GM23338 (cell line): ENCODE measurements around the gene FKBP5. TPM values are rescaled to one million over a fixed set of nuclear protein-coding genes. Genes with fewer than 3 reads are reported as not detected.

Source experiments
- ATAC-seq: fragments of 200-7000 bp; cut with Tn5 transposase; 3 replicates; pipeline ENCODE4 v1.9.1; 2020
- DNase-seq: peaks from one replicate; pipeline ENCODE4 v3.0.0-alpha.2; 2015; ENCODE audit warnings: low spot score
- H2AFZ ChIP-seq: fragments of 200-600 bp; sonication (generic); 2 replicates; pipeline ENCODE4 v1.8.0; 2016; ENCODE audit warnings: antibody characterized with exemption, mild to moderate bottlenecking, moderate library complexity
- H3F3A ChIP-seq: fragments of 200-600 bp; sonication (generic); replicated peaks from 2 replicates; pipeline ENCODE4 v1.8.0; 2017; ENCODE audit warnings: antibody characterized with exemption, mixed run types, low read depth
- H3K27ac ChIP-seq: fragments of 200-600 bp; sonication (generic); 2 replicates; pipeline ENCODE4 v1.6.1; 2016; ENCODE audit warnings: low read depth
- H3K27me3 ChIP-seq: fragments of 200-600 bp; sonication (generic); 2 replicates; pipeline ENCODE4 v1.8.0; 2016; ENCODE audit warnings: mild to moderate bottlenecking, mixed run types, moderate library complexity; ENCODE audit not compliant: insufficient read depth
- H3K36me3 ChIP-seq: fragments of 200-600 bp; sonication (generic); 2 replicates; pipeline ENCODE4 v1.8.0; 2016; ENCODE audit warnings: mild to moderate bottlenecking; ENCODE audit not compliant: insufficient read depth
- H3K4me1 ChIP-seq: fragments of 200-600 bp; sonication (generic); 2 replicates; pipeline ENCODE4 v1.8.0; 2016; ENCODE audit warnings: mild to moderate bottlenecking, moderate library complexity; ENCODE audit not compliant: insufficient read depth
- H3K4me2 ChIP-seq: fragments of 200-600 bp; sonication (generic); 2 replicates; pipeline ENCODE4 v1.7.1; 2017; ENCODE audit warnings: mixed run types
- H3K4me3 ChIP-seq: fragments of 200-600 bp; sonication (generic); 2 replicates; pipeline ENCODE4 v1.6.1; 2016; ENCODE audit warnings: mixed run types
- H3K79me2 ChIP-seq: fragments of 200-600 bp; sonication (generic); replicated peaks from 2 replicates; pipeline ENCODE4 v1.8.0; 2017; ENCODE audit warnings: mild to moderate bottlenecking; ENCODE audit not compliant: insufficient read depth
- H3K9me2 ChIP-seq: fragments of 200-600 bp; sonication (generic); 2 replicates; pipeline ENCODE4 v1.8.0; 2017; ENCODE audit not compliant: insufficient read depth
- H4K20me1 ChIP-seq: fragments of 200-600 bp; sonication (generic); replicated peaks from 2 replicates; pipeline ENCODE4 v1.8.0; 2017; ENCODE audit warnings: mild to moderate bottlenecking; ENCODE audit not compliant: insufficient read depth
- H3K27ac Mint-ChIP-seq: 2 replicates; pipeline ENCODE4 v1.8.0; 2020; ENCODE audit warnings: inconsistent platforms, mild to moderate bottlenecking, moderate library complexity, mixed read lengths
- H3K27me3 Mint-ChIP-seq: 3 replicates; pipeline ENCODE4 v1.8.0; 2022; ENCODE audit warnings: low read depth, mild to moderate bottlenecking, moderate library complexity, mixed read lengths, inconsistent platforms; ENCODE audit not compliant: insufficient read depth, poor library complexity
- H3K36me3 Mint-ChIP-seq: 3 replicates; pipeline ENCODE4 v1.8.0; 2021; ENCODE audit warnings: low read depth, mild to moderate bottlenecking, inconsistent platforms, moderate library complexity, mixed read lengths
- H3K4me1 Mint-ChIP-seq: 3 replicates; pipeline ENCODE4 v1.8.0; 2020; ENCODE audit warnings: mild to moderate bottlenecking, inconsistent platforms, mixed read lengths
- H3K4me3 Mint-ChIP-seq: 3 replicates; pipeline ENCODE4 v1.8.0; 2021; ENCODE audit warnings: moderate library complexity, mild to moderate bottlenecking, inconsistent platforms, mixed read lengths
- H3K9me3 Mint-ChIP-seq: 3 replicates; pipeline ENCODE4 v1.8.0; 2020; ENCODE audit warnings: moderate library complexity, mild to moderate bottlenecking, inconsistent platforms, mixed read lengths
- CREB1 ChIP-seq: fragments of 250-450 bp; sonication (Bioruptor Pico); IDR thresholded peaks from 2 replicates; pipeline ENCODE4 v1.5.0; 2020; ENCODE audit warnings: low read depth, mild to moderate bottlenecking, moderate library complexity
- CTCF ChIP-seq, 2 experiments: fragments of 200-600 bp in 1 of 2; sonication (generic) in 1 of 2; conservative IDR thresholded peaks; 2 replicates each; pipeline versions ENCODE4 v1.5.1 to v1.6.1; 2016 to 2017; ENCODE audit warnings: antibody characterized with exemption in 2 of 2, low read depth in 2 of 2, mild to moderate bottlenecking in 2 of 2, moderate library complexity in 1 of 2
- ETS1 ChIP-seq: IDR thresholded peaks from 2 replicates; pipeline ENCODE4 v1.6.1; 2016; ENCODE audit warnings: antibody characterized with exemption
- EZH2 ChIP-seq: fragments of 200-600 bp; sonication (generic); IDR thresholded peaks from one replicate; pipeline ENCODE4 v1.8.0; 2017; ENCODE audit warnings: antibody characterized with exemption, mild to moderate bottlenecking, low read depth; ENCODE audit not compliant: unreplicated experiment
- EZH2phosphoT487 ChIP-seq: fragments of 200-600 bp; sonication (generic); IDR thresholded peaks from one replicate; pipeline ENCODE4 v1.8.1; 2018; ENCODE audit warnings: antibody characterized with exemption; ENCODE audit not compliant: unreplicated experiment
- JUNB ChIP-seq: IDR thresholded peaks from one replicate; pipeline ENCODE4 v1.6.1; 2016; ENCODE audit warnings: antibody characterized with exemption; ENCODE audit not compliant: unreplicated experiment
- NANOG ChIP-seq: IDR thresholded peaks from 2 replicates; pipeline ENCODE4 v1.6.1; 2016; ENCODE audit warnings: antibody characterized with exemption, borderline replicate concordance
- POLR2AphosphoS5 ChIP-seq: IDR thresholded peaks from 2 replicates; pipeline ENCODE4 v1.6.1; 2016; ENCODE audit warnings: antibody characterized with exemption, low read depth
- REST ChIP-seq: IDR thresholded peaks from one replicate; pipeline ENCODE4 v1.6.1; 2018; ENCODE audit warnings: antibody characterized with exemption; ENCODE audit not compliant: unreplicated experiment
- STAT1 ChIP-seq: IDR thresholded peaks from one replicate; pipeline ENCODE4 v1.6.1; 2016; ENCODE audit warnings: antibody characterized with exemption; ENCODE audit not compliant: unreplicated experiment
- ZNF114 ChIP-seq: fragments of 250-450 bp; sonication (Bioruptor Pico); IDR thresholded peaks from 2 replicates; pipeline ENCODE4 v1.5.0; 2020; ENCODE audit warnings: mild to moderate bottlenecking, moderate library complexity
- ZNF331 ChIP-seq: fragments of 250-450 bp; sonication (Bioruptor Pico); IDR thresholded peaks from 2 replicates; pipeline ENCODE4 v1.5.0; 2020; ENCODE audit warnings: low read depth, mild to moderate bottlenecking, moderate library complexity
- ZNF462 ChIP-seq: fragments of 250-450 bp; sonication (Bioruptor Pico); IDR thresholded peaks from 2 replicates; pipeline ENCODE4 v1.5.0; 2020; ENCODE audit warnings: mild to moderate bottlenecking, moderate library complexity
- polyA plus RNA-seq: library from polyadenylated mRNA; unstranded; fragments of >200 nt; fragmentation: Nextera tagmentation; extraction: Ambion mirVana; gene quantifications from 2 replicates; pipeline ENCODE4 v1.2.1, GENCODE V29; 2016
- total RNA-seq: library from RNA; depleted of rRNA; stranded (reverse); fragments of >200 nt; shearing (Covaris generic); gene quantifications from 2 replicates; pipeline ENCODE4 v1.2.3, GENCODE V29; 2014

FKBP5 gene
- total and polyA plus RNA-seq, 2 experiments from 2014 or later = 19.8 to 28.6 TPM

DNA sequence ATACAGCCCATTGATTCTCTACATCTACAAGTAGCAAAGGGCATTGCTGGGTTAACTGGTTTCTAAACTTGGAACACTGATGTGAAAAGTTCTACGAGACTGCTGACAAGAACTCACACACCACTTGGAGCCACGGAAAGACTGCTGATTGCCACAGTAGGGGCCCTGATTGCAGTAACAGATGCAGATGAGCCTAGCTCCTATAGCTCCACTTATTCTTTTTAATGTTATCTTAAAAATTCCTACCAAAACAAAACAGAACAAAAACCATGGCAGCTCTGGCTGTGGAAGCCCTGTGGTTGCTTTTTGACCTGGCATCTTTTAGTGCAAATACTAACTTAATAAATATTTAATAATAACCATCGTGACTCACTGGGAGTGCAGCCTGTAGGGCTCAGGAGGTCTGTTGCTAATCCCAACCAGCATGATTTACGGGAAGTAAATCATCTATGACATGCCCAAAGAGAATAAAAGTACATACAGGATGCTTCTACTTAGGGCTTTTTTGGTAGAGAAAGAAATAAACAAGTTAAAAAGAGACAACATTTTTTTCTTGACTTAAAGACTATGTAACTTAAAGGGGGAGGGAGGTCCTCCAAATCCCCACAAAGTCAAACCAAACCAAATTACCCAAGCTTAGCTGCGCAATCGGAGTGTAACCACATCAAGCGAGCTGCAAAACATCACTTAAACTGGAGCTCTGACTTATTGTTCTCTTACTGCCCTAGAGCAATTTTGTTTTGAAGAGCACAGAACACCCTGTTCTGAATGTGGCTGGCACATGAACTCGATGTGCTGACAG, 87.2 kb downstream of the FKBP5 start:
- peaks cover 11% of the 10 kb centered on the region; the same call in 2 of the 3 replicates for H3K36me3 Mint-ChIP-seq
- H3K27ac ChIP-seq = peak overlapping the region; percentile 16

More for the DNA sequence above, 87.2 kb downstream of the FKBP5 start:
- Histone ChIP-seq H3K4me1 (peaks cover 20% of the 10 kb centered on the region), H3K4me2 (peak overlapping the region; percentile 60), H3K4me3 (no peak overlapping the region), H4K20me1 (no peaks in the 10 kb centered on the region), H3K27me3 (no peaks in the 10 kb centered on the region), H3F3A (no peaks in the 10 kb centered on the region), H3K79me2 (no peaks in the 10 kb centered on the region), H2AFZ (no peak overlapping the region), H3K36me3 (no peaks in the 10 kb centered on the region), H3K9me2 (no peaks in the 10 kb centered on the region)
- peak; percentile 47 for DNase-seq
- TF ChIP-seq JUNB (no peak), POLR2AphosphoS5 (no peak), REST (no peak), ZNF331 (no peak), CREB1 (CRISPR knock-in tag) (no peak), STAT1 (no peak), EZH2 (no peak), NANOG (no peak), ZNF114 (CRISPR knock-in tag) (no peak), EZH2phosphoT487 (no peak), ZNF462 (CRISPR knock-in tag) (no peak), CTCF (conservative IDR thresholded peaks at IDR 0.05; ENCODE audit: low read depth in 2 of 2) (no peak), ETS1 (no peak)
- Mint-ChIP-seq H3K9me3 (no peaks in the 10 kb centered on the region), H3K4me1 (peaks cover 27% of the 10 kb centered on the region), H3K4me3 (no peak overlapping the region), H3K27ac (peak overlapping the region; percentile 61), H3K27me3 (no peaks in the 10 kb centered on the region)
- ATAC-seq = peak; percentile 88
